ENCODE results near the gene SLC38A8.

Gene SLC38A8

DNA sequence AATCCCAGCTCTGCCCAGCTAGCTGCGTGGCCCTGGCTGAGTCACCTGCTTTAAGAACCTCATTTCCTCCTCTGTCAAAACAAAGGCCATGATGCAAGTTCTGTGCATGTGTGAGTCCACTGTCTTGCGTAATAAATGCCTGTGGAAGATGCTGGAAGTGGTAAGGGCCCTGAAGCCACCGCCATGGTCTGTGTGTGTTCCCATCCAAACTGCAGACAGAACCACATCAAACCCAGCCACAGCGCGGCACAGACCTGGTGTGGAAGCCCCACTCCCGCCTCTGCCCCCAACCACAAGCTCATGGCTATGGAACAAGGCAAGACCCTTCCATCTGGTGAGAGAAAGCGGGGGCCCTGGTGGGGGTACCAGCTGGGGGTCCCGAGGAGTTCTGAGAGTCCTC is 48.5 kb downstream of the SLC38A8 start:
- no peak for DNase-seq

DNA sequence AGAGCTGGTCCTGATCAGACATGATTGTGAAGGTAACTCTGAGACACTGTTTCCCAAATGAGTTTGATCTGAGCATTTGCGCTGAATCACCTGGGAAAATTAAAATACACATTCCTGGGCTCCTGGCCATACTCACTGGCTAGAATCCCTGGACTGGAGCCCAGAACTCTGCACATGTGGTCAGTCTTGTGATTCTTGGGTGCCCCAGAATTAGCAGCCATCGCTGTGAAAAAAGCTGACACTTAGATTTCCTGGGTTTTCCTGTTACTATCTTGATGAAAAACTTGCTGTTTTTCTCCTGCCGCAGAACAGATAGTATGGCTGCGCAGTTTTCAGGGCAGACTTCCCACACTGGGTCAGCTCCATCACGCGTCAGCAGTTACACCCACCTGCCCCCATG is 50.0 kb downstream of the SLC38A8 start:
- no peak for DNase-seq

DNA sequence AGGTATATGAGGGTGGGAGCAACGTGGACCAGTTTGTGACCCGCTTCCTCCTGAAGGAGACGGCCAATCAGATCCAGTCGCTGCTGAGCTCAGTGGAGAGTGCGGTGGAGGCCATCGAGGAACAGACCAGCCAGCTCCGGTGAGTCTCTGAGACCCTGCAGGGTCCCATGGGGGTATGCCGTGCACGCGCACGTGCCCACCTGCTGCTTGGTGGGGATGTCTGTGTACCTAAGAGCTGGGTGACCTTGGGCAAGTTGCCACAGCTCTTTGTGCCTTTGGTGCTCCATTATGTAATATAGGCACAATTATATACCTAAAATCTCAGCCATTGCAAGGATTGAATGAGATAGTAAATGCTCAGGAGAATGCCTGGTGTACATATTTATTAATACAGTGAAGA is 52.1 kb downstream of the SLC38A8 start:
- no peak for DNase-seq

DNA sequence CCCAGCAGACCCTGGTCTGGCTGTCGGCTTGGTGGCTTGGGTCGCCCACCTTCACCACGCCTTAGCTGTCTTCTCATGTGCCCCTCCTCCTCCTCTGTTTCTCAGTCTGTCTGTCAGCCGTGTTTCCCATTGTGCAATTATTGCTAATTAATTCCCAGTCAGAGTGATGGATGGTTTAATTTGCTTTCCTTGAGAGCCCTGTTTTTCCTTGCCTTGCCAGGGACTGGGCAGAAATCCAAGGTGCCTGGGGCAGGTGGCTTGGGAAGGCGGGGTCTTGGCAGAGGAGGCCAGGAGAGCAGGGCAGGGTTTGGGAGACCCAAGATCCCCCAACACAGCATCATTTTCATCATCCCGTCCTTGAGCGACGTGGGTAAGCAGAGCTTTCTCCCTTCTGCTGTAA is 53.3 kb downstream of the SLC38A8 start:
- no peak for DNase-seq

DNA sequence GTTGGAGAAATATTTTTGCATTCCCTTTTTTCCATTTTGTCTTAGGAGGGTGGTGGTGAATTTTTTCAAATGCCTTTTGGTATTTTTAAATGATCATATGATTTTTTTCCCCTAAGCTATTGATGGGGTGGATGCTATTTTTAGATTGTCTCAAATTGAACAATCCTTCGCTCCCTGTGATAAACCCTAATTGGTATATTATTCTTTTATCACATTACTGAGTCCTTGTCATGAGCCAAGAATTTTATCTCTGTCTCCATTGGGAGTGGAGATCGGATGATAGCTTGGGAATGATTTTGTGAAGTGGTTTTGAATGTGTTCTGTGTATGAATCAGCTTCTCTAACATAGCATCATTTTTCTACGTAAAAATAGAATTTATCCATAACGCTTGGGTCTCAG is 59.1 kb downstream of the SLC38A8 start:
- no peak for DNase-seq

DNA sequence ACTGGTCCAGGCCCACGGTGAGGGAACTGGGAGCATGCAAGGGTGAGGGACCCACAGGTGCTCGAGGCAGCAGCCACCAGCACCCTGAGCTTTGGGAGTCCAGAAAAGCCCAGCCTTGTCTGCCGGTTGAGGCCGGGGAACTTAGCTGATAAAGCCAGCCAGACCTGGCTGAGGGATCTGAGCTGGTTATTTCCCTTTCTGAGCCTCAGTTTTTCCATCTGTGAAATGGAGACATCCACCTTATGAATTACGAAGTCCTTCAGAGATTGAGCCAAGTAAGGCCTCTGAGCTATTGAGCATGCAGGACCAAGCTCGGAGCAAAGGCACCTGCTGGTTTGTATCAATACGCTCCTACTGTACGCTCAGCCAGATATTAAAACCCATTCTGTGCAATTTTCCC is 60.8 kb downstream of the SLC38A8 start:
- no peak for DNase-seq

DNA sequence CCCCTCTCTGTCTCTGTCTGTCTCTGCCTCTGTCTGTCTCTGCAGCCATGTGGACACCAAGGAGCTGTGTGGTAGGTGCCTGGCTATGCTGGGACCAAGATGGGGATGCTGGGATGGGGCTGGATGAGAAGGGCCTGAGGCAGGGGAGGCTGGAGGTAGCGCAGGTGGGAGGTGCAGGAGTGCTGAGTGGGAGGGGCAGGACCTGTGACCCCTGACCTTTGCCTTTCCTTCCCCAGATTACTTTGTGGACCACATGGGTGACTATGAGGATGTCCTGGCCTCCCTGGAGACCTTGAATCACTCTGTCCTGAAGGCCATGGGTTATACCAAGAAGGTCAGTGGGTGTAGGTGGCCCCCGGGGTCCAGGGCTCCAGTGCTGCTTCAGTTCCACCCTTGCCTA is 61.8 kb downstream of the SLC38A8 start:
- no peak for DNase-seq

DNA sequence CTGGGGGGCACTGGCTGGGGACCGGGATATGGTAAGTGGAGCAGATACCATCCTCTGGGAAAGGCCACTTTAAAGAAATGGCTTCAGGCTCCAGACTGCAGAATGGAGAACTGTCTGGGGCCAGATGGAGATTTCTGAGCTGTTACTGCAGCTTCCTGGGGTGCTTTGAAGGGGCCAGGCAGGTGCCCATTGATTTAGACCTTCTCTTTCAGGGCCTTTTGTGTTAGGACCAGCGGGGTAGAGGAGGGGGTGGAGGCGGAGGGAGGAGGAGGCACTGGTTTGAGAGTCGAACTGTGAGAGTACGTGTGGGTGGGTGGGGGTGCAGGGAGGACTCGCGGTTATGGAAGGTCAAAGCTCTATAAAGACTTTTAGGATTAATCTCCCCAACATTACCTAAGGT is 63.2 kb downstream of the SLC38A8 start:
- DNase-seq: no peak

DNA sequence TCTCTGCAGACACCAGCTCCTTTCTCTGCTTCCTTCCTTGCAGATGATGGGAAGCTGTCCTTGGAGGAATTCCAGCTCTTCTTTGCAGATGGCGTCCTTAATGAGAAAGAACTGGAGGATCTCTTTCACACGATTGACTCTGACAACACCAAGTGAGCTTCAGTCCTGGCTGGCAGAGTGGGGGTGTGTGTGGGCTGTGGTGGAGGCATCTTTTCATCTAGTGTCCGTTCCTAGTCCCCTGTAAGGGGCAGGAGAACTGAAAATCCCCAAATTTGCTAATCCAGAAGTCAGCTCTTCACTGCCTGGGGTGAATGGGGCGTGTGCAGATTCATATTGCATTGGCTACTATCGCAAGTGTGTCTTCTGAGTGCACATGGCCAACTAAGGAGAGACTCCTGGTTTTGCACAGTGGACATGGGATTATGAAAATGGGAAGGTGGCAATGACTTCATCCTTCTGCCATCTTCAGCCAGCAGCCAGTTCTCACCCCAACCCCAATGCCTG is 64.1 kb downstream of the SLC38A8 start:
- no peak for DNase-seq

DNA sequence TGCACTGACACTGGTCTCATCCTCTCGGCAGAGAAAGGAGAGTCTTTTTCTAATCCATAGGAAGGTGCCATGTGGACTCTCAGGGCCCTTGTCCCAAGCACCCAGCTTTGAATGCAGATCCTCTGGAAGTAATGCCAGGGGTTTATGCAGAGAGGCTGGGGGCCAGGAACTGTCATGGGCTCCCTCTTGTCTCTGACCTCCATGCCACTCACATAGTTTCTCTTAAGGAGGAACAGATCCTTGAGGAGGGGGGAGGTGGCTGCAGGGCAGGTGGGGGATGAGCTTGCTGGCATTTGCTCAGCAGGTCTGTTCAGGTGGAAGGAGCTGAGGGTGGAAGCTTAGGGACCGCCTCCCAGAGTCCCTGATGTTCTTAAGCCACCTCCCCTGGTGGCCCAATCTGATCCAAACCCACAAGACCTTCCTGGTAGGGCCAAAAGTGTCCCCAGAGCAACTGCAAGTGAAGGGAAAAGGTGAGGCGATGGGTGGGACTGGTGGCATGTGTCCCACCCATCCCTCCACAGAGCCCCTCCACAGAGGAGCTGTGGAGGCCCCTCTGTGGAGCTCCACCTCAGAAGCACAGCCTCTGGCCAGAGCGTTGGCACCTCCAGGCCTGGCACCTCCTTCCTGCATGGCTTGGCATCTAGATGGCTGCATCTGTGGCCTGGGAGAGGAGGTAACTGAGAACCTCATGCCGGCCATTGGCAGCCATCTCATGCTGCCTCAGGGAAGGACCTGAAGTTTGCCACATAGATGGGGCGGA is 65.4 kb downstream of the SLC38A8 start:
- no peak for DNase-seq

DNA sequence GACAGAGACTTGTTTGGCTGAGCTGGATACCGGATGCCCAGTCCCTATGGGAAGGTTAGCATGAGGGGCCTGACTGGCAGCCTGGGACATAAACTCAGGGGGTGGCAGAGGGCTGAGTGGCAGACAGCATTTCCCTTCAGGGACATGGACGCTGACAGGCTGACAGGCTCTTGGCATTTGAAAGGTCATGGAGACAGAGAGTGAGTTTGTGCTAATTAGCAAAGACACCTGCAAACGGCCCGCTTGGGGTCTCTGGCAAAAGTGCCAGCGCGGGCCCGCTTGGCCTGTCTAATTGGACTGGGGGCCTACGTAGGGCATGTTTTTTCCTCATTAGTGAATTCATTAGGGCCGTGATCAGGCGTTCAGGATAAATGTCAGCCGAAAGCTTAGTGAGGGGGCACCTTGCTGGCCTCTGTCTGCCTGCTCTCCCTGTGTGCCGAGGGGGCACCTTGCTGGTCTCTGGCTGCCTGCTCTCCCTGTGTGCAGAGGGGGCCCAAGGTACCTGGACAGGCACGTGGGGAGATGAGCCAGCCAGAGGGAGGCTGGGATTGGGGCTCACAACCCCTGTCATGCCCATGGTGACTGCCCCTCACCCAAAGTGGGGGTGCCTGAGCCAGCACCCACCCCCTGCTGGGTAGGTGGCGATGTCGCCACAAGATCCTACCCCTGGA is 66.9 kb downstream of the SLC38A8 start:
- DNase-seq: no peak

DNA sequence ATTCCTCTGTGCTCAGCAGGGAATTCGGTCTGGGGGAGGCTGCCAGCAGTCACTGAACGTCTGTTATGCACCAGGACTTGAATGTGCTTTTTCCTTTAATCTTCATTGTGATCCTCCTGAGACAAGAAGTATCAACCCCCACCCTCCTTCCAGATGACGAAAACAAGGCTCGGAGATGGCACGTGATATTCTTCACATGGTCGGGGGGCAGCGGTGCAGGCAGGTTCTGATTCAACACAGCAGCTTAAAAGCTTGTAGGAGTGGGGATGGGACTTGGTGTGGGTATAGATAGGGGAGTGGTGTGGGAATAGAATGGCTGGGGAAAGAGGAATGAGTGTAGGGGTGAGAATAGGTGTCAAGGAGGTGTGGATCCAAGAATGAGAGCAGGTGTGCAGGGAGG is 68.1 kb downstream of the SLC38A8 start:
- DNase-seq: no peak

DNA sequence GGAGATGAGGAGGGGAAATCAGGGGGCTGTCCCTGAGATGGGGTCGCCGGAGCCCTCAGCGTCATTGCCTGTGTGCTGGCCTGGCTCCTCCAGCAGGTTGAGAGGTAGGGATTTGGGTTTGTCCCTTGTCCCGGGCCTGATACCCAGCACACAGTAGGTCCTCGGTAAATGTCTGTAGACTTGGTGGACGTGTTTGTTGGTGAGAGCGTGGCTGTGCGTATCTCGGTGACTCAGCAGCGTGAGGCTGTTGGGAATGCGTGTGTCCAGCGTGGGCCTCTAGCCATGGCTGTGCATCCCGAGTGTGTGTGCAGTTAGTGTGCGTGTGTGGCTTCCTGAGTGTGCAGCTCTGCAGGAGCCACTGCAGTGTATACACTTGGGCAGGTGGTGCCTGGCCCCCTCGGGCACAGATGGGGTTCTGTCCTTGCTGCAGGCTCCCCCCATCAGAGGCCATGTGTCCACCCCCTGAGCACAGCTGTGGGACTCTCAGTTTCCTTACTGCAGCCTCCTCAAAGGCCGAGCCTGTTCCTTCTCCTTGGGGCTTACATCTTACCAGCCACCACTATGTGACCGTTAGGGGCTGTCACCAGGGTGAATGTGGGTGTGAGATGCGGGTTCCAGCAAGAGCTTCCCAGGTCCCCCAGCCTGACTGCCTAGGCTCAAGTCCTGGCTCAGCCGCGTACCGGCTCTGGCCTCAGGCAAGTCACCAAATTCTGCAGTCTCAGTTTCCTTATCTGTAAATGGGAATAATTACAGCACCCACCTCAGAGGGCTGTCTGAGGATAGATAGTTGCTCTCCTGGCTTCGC is 68.8 kb downstream of the SLC38A8 start:
- DNase-seq: no peak

DNA sequence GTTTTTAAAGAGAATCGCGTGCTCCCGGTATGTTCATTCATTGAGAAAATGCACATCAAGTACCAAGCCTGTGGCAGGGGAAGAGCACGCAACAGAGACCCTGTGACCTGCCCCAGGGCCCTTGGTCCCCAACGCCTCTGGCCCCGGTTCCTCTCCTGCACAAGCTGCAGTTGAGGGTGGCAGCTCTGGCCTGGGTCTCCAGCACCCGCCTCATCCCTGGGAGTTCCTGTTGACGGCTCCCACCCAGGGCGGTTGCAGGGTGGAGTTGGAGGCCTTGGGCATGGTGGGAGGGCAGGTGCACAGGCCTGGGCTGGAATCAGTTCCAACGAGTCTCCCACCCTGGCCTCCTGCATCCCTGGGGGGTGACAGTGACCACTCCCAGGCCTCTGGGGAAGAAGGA is 69.5 kb downstream of the SLC38A8 start:
- DNase-seq: no peak

DNA sequence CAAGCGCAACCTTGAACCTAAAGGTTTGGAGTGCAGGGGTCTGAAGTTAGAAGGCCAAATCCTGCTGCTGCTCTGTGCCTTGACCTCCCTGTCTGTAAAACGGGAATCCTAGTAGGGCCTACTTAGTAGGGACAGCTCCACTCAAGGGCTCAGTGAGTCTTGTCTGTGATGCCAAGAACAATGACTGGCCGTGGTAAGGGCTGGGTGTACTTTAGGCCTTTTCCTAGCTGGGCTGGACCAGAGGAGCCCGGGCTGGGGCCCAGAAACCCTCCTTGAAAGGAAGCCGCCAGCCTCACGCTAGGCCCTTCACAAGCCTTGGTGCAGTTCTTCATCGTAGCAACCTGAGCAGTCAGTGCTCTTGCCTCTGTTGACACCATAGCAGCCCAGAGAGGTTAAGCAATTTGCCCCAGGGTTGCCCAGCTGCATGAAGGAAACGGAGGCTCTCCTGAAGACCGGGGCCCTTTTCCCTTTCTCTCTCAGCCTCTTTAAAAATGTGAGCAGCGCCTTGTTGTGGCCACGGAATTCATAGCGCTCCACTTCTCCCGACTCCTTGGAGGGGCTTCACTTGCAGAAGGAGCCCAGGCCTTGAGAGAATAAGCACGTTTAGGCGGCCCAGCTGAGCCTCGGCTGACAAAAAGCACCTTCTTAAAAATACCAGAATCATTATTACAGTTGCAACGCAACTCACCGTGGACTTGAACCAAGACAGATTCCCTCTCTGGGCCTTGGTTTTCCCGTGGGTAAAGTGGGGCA is 70.2 kb downstream of the SLC38A8 start:
- no peak for DNase-seq

DNA sequence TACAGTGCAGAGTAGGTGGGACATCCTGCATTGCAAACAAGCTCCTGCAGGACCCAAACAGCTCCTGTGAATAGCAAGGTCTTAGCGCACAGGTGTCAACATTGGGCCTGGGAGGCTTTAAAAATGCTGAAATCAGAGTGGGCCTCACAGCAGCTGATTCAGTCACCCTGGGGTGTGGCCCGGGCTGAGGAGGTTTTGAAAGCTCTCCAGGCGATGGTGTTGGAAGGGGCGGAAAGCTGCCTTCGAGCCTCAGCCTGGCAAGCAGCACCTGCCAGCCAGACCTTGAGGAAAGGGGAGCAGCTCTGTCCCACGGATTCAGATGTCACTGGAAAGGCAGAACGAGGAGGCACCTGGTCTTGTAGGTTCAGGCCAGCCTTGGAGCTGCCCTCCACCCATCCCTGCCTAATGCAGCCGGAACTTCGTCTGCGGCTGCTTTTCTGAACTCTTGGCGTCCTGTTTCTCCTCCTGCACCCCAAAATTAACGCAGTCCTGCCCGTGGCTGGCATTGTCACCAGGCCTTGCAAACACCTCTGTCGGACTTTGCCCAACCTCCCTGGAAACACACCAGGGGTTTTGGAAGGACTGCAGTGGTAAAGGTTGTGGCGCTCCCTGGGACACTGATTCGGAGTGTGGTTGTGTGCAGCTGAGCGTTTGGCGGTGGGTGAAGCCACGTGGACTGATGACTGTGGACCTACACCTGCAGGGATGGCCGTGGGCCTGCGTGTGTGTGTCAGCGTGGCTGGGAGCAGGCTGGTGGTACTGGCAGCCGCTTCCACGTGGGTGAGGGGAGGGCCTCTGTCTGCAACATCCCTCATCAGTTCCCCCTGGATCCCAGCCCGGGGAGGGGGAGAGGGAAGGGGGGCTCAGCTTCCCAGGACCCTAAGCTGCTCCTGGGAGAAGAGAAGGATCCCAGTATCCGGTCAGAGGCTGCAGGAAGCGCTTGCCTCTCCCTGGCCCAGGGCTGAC is 71.1 kb downstream of the SLC38A8 start:
- no peak for DNase-seq

DNA sequence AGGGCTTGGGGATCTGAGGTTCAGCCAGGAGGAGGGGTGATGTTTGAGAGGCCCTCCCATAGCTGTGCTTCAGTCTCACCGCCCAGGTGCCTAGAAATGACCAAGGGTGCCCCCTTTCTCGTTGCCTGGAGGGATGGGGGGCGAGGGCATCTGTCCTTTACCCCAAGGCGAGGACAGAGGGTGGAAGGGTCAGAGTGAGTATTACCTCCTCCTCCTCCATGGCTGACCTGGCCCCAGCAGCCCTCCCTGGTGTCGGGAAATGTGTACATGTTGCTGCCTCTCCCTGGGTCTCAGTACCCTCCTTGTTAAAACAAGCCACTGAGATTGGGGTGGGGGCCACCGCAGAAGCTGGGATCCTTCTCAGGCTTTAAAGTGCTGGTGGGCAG is 72.2 kb downstream of the SLC38A8 start:
- DNase-seq: no peak

DNA sequence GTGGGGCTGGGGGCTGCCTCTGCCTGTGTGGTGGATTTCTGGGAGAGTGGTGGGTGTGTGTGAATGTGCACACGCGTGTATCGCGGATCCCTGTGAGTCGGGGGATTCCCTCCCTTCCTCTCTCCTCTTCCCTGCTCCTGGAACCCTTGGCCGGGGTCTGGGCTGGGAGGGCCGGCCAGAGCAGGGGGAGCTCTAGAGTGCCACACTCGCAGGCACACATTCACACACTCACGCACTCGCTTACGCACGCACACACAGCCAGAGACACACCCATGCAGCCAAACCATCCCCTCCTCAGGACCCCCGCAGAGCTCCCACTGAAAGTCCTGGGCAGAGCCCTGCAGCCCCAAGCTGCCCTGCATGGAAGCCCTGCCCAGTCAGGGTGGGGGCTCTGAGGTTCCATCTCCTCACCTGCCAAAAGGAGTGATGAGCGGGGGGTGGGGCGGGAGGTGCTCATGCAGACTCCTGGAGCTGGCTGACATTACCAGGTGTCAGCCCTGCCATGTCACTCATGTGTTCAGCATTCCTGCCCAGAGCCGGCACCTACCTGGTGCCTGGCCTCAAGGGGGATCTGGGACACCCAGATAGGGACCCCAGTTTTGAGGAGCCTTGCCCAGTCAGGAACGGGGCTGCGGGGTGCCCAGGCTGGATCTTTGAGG is 72.7 kb downstream of the SLC38A8 start:
- DNase-seq: no peak

DNA sequence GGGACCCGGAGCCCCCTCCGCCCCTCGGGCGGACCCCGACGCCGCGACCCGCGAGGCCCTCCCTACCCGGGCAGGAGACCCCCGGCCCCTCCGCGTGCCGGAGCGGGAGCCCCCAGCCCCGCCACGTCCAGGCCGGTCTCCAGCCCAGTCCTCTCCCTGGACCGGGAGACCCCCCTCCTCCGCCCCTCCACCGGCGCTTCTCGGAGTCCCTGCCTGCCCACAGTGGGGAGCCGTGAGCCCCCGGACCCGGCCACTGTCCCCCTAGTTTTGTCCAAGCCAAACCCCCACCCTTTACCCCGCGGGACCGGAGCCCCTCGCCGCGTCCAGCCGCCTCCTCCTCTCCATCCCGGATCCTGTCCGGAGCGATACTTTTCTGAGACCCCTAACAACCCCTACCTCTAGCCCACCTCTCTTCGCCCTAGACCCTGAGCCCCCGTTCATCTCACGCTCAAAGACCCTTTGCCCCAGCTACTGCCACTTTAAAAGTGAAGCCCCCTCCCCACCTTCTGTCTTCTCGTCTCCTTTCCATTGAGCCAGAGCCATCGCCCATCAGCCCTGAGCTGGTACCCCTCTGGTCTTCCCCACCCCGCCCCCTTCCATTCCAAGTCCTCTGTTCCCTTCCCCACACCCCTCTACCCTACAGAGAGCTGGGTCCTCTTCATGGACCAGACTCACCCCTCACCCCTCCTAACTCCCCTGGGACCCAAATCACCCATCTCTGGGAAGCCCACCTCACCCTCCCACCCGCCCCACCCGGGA is 73.5 kb downstream of the SLC38A8 start:
- DNase-seq: no peak

DNA sequence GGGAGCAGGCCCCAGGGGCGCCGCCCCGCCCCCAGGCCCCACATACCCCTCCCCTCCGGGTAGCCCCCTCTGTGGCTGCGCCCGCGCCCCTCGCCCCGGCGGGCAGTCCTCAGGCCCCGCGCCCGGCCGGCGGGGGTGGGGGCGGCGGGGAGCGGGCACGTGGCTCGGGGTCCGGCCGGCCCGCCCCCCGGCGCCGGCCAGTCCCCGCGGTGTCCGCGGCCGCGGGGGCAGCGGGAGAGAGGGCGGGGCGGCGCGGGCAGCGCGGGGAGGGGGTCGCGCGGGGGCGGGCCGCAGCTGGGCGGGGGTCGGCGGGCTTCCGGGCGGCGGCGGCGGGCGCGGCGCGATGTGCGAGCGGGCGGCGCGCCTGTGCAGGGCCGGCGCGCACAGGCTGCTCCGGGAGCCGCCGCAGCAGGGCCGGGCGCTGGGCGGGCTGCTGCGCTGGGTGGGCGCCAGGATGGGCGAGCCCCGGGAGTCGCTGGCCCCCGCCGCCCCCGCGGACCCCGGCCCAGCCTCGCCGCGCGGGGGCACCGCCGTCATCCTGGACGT is 74.2 kb downstream of the SLC38A8 start:
- no peak for DNase-seq
